NCI-H1694 (cell line): ENCODE data around the gene ADA.
"Not testable (repeated sequence)": the region's sequence is repeated elsewhere in the genome, so short reads cannot be mapped to it uniquely, and the experiment has no call there.

Source experiments
- DNase-seq: peaks from one replicate; lab custom pipeline; 2025; lab: John Stamatoyannopoulos, UW

ADA gene

DNA sequence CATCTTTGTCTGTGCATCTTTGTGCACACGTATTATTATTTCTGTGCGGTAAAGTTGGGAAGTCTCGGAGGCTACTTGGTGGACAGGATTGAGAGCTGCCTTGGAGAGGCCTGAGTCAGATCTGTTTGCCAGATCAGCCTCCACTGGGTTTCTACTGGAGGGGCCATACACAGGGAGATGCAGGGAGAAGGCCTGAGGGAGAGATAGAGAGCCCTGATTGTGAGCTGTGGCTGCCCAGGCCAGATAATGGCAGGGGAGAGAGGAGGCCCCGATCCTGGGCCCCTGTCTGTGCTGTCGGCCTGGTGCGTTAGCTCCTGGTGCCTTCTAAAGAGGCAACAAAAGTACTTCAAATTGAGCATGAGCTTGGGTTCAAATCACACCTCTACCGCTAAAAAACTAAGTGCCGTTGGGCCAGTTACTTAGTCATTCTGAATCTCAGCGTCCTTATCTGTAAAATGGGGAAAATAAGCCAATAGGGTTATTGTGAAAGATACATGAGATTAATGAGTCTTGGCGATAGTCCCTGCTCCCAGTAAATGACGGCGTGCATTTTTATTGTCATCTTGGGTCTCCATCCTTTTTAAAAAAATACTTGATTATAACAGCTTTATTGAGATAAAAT lies 27.6 kb upstream of the ADA start:
- DNase-seq = no peak

- no peak for DNase-seq
Measured at GRCh38 chr20:44678242-44678641, 26.7 kb upstream of the ADA start.

DNA sequence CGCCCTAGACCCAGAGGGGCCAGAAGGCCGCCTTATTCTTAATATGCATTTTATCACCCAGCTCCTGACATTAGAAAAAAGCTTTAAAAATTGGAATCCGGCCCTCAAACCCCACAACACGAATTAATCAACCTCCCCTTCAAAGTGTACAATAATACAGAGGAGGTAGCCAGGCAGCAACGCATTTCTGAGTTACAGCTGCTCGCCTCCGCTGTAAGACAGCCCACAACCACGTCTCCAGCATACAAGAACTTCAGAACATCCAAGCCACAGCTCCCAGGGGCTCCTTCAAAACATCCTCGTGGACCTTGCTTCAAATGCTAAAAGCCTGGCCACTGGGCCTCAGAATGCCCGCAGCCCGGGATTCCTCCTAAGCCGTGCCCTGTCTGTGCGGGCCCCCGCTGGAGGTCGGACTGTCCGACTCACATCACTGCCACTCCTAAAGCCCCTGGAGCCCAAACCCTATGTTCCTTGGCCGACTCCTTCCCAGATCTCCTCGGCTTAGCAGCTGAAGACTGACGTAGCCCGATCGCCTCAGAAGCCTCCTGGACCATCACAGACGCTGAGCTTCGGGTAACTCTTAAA lies 20.9 kb upstream of the ADA start:
- DNase-seq = not testable (repeated sequence)

DNA sequence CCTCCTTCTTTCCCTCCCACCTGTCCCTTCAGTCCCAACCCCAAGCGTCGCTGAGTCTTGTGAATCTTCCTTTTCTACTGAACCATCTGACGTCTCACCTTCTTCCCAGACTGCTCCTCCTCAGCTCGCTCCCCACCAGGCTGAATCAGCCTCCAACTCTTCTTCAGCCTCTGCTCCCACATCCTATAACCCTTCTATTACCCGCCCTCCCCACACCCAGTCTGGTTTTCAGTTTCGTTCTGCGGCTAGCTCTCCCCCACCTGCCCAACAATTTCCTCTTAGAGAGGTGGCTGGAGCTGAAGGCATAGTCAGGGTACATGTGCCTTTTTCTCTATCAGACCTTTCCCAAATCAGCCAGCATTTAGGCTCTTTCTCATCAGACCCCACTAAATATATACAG lies 20.0 kb upstream of the ADA start:
- DNase-seq = not testable (repeated sequence)

DNA sequence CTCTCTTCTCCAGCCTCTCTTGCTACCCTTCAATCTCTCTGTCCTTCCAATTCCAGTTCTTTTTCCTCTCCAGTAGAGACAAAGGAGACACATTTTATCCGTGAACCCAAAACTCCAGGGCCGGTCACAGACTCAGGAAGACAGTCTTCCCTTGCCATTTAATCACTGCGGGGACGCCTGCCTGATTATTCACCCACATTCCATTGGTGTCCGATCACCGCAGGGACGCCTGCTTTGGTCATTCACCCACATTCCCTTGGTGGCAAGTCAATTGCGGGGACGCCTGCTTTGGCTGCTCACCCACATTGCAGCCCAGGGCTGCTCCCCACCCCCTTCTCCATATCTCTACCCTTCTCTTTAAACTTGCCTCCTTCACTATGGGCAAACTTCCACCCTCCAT lies 19.4 kb upstream of the ADA start:
- not testable (repeated sequence) for DNase-seq

DNA sequence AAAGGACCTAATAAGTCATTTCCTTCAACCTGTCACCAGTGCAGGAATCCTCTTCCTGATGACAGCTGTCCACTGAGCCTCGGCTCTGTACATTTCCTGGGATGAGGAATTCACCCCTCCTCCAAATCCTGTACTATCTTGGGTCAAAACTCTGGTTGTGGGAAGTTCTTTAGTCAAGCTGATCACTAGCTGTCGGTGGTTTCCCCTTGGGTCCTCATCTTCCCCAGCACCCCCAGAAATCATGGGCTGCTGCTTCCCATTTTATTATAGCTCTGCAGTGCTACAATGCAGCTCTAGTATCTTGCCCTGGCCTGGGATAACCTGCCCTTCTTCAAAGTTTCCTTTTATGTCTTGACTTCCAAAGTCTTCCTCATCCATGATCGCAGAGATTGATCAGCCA lies 14.6 kb upstream of the ADA start:
- DNase-seq = no peak

GRCh38 chr20:44664131-44664530 lies 12.6 kb upstream of the ADA start:
- DNase-seq = no peak

DNA sequence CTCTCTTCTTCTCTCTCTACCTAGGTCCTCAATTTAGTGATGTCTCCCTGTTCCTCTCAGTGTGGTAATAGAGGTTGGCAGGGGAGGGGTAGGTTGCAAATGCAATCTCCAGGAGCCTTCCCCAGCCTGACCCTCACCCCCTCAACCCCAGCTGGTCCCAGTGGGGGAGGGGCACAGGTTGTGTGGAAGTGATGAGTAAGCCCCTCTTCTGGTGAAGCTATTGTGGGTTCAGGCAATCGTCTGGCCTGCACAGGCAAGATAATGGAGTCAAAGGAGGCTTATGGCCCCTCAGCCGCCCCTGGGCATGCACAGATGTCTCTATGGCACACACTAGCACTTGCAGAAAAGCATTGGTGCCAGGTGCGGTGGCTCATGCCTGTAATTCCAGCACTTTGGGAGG lies 10.8 kb upstream of the ADA start:
- no peak for DNase-seq

- DNase-seq = no peak
Measured at GRCh38 chr20:44660581-44660980, 9.1 kb upstream of the ADA start.

GRCh38 chr20:44659931-44660330 lies 8.4 kb upstream of the ADA start:
- no peak for DNase-seq

DNA sequence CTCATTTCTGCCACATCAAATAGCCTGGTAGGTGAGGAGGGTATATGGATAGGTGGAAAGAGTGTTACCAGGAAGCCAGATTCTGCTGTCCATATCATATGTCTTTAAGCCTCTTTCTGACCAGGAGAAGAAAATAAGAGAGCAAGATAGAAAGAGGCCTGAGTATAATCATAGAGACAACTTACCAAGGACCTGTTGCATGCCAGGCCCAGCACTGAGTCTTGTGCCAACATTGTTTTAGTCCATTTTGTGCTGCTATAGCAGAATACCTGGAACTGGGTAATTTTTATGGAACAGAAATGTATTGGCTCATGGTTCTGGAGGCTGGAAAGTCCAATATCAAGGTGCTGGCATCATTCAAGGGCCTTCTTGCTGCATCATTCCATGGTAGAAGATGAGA lies 7.3 kb upstream of the ADA start:
- no peak for DNase-seq

DNA sequence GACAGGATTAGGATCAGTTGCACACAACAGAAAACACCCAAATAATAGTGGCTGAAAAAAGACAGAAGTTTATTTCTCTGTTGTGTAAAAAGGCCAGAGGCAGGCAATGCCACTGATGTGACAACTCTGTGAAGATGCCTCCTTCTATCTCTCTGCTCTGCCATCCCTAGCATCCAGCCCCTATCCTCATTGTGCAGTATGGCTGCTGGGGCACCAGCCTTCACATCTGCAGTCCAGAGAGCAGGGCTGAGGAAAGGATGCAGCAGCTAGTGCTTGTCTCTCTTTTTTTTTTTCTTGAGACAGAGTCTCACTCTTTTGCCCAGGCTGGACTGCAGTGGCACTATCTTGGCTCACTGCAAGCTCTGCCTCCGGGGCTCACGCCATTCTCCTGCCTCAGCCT lies 6.4 kb upstream of the ADA start:
- DNase-seq = no peak

DNA sequence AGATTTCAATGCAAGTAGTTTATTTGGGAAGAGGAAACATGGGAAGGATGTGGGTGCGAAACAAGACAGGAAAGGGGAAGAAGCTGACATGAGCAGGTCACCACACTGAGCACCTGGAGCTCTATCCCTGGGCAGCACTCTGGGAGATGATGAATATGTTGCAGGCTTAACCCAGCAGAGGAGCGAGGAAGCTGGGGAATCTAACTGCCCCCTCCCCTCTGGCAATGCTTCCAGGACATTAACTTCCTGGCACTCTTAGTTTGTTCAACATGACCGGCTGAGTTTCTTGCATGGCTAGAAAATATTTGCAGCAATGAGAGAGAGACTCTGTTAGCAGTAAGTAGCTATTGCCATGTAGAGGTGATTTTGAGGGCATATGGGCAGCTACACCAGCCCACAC lies 4.9 kb upstream of the ADA start:
- no peak for DNase-seq

DNA sequence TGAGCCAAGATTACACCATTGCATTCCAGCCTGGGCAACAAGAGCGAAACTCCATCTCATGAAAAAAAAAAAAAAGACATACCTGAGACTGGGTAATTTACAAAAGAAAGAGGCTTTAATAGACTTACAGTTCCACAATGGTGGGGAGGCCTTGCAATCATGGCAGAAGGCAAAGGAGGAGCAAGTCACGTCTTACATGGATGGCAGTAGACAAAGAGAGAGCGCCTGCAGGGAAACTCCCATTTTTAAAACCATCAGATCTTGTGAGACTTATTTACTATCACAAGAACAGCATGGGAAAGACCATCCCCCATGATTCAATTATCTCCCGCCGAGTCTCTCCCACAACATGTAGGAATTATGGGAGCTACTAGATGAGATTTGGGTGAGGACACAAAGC lies 2.7 kb upstream of the ADA start:
- not testable (repeated sequence) for DNase-seq

GRCh38 chr20:44653546-44653945 lies 2.0 kb upstream of the ADA start:
- no peak for DNase-seq

DNA sequence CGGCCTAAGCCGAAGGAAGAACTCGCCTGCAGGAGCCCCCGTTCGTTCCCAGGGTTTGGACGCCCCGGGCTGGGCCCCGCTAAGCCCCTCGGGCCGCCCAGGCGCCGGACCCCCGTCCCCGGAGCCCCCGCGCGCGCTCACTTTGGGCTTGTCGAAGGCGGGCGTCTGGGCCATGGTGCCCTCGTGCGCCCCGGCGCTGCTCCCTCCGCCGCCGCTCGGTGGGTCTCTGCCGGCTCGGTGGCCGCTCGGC lies 140 bp downstream of the ADA start:
- no peak for DNase-seq

DNA sequence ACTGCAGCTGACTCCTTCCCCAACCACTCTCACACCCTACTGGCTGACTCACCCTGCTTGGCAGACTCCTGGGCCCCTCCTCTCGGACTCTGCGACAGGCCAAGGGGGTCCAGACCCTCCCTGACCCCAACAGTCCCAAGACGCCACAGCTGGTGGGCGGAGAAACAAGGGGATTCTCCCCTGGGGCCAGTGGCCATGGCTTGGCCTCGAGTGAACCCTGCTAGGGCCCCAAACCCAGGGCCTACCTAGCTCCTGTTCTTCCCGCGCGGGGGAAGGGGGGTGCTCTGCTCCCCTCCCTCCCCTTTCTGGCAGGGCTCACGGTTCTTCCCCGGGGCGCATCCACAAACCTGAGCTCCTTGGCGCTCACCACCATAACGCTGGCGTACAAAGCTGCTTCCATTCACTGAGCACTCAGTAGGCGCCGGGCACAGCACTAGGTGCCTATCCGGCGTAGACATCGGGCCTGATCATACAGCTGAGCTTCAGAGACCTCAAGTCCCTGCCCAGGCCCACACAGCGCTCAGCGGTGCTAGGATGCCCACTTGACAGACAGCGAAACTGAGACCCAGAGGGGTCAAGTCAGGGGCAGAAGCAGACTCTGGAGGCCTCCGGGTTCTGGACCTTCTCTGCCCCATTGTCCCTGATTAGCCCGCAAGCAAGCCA lies 597 bp downstream of the ADA start:
- DNase-seq = no peak

DNA sequence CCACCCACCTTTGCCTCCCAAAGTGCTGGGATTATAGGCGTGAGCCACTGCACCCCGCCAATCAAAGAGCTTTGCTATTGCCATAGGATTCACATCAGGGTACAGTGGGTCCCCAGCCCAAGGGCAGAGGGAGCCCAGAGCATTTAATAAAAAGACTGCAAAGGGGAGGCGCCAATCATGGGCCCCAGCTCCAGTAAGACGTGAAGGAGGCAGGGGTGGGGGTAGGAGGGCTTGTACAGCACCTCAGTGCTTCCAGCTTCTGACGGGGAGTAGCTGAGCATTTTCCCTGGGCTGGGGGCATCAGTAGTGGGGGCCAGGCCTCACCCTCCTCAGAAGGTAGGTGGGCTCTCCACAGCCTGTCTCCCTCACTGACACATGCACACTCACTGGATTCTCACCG lies 1.5 kb downstream of the ADA start:
- no peak for DNase-seq

DNA sequence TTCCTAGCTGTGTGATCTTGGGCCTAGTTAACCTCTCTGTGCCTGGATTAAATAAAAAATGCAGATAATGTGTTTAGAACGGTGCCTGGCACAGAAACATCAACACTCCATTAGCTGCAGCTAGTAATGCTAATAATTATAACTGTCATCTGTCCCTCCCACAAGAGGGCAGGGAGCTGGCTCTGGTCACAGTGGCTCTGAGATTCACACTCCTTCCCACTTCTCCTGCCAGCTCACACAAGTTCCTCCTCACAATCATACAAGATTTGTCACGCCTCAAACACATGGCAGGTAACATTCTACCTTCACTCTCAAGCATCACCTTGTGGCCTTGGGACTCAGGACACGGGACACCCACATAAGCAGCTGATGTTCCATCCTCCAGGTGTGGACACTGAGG lies 2.4 kb downstream of the ADA start:
- no peak for DNase-seq

DNA sequence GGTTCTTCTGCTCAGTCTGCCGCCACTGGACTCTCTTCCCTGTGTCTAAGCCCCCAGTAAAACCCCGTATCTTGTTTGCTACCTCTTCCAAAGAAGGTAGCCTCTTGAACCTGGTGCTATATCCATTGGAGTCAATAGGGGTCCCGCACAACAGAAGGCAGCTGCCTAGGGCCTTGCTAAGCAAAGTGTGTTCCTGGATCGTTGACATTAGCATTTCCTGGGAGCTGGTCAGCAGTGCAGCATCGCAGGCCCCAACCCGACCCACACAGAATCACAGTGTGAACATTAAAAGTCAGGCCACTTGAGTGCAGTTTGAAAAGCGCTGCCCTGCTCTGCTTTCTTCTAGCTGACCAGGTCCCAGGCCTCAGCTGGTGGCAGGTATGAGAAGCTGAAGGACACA lies 2.9 kb downstream of the ADA start:
- DNase-seq = no peak

DNA sequence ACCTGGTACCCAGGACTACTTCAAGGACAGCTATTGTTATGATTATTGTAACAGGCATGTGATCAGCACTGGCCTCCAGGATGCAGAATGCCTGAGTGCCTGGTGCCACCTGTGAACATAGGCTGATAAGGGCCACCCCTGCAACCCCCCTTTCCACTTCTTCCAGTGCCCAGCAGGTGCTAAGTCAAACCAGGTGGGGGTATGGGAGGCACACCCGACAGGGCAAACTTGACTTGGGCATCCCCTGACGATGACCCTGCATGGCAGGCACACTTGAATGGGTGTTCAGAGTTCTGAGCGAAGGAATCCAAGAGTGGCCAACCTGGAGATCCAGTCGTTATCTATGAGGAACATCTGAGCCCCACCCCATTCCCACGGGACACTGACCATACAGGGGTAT lies 3.4 kb downstream of the ADA start:
- DNase-seq = no peak

- DNase-seq = no peak
Measured at GRCh38 chr20:44646641-44647274, 4.7 kb downstream of the ADA start.

DNA sequence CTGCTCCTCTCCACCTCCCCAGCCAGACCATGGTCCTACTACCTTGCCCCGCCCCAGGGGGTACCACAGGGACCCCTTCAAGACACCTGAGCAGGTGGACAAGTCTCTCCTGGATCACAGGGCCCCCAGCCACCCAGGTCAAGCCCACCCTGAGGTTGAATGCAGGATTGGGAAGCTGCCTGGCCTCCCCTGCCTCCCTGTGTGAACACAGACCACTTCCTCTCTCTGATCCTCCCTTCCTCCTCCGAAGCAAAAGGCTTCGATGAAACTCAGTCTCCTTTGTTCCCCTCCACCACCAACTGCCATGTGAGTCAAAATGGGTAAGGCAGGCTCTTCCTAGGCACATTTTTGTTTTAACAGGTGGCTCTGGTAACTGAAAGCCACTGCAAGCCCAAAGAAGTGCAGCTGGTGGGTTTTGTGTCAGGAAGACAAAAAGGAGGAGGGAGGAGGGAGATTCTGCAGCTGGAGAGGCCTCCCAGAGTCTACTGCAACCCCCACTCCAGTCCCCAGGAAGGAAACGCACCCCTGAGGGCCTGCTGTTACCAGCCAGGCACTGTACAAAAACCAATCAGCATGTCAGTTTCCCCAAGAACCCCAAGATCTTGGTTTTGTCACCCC lies 5.4 kb downstream of the ADA start:
- no peak for DNase-seq
